ENCODE measurements around the gene KCNJ6. TPM values are rescaled to one million over a fixed set of nuclear protein-coding genes. Genes with fewer than 3 reads are reported as not detected.
"Not testable (repeated sequence)": the region's sequence is repeated elsewhere in the genome, so short reads cannot be mapped to it uniquely, and the experiment has no call there.

KCNJ6 gene
- total RNA-seq, 4 donors from 2014 or later = 0.08 to 0.40 TPM; not detected in 2

GRCh38 chr21:37766129-37766528 is 150.1 kb downstream of the KCNJ6 start:
- WGBS, 2 donors (ENCODE audit: low coverage in 1 of 2) = 61 to 73% methylated on average over 3 to 5 of the region's 5 CpGs
- Histone ChIP-seq H3K4me1 (no peaks in the 10 kb centered on the region), H3K4me3 (no peak overlapping the region), H3K36me3 (no peaks in the 10 kb centered on the region), H3K27ac (no peak overlapping the region), H3K27me3 (peaks cover 22% of the 10 kb centered on the region), H3K9me3 (no peaks in the 10 kb centered on the region)
- ATAC-seq = no peak
- no peak for TF ChIP-seq POLR2A (IDR thresholded peaks at IDR 0.05)
- TF ChIP-seq POLR2AphosphoS5 (IDR thresholded peaks at IDR 0.05) = no peak
- no peak for TF ChIP-seq EP300 (IDR thresholded peaks at IDR 0.05)
- no peak for TF ChIP-seq CTCF (IDR thresholded peaks at IDR 0.05)

GRCh38 chr21:37765221-37765900 is 150.9 kb downstream of the KCNJ6 start:
- Histone ChIP-seq H3K36me3 (no peaks in the 10 kb centered on the region), H3K4me3 (no peak overlapping the region), H3K27ac (no peak overlapping the region), H3K9me3 (no peaks in the 10 kb centered on the region), H3K4me1 (no peaks in the 10 kb centered on the region), H3K27me3 (peaks cover 30% of the 10 kb centered on the region)
- 74 to 88% methylated on average over 4 to 5 of the region's 5 CpGs for WGBS, 2 donors (ENCODE audit: low coverage in 1 of 2)
- no peak for TF ChIP-seq EP300 (IDR thresholded peaks at IDR 0.05)
- TF ChIP-seq POLR2AphosphoS5 (IDR thresholded peaks at IDR 0.05) = no peak
- TF ChIP-seq POLR2A (IDR thresholded peaks at IDR 0.05) = no peak
- no peak for TF ChIP-seq CTCF (IDR thresholded peaks at IDR 0.05)
- no peak for ATAC-seq

GRCh38 chr21:37764691-37765090 is 151.6 kb downstream of the KCNJ6 start:
- TF ChIP-seq POLR2A (IDR thresholded peaks at IDR 0.05) (no peak), POLR2AphosphoS5 (IDR thresholded peaks at IDR 0.05) (no peak), CTCF (IDR thresholded peaks at IDR 0.05) (no peak), EP300 (IDR thresholded peaks at IDR 0.05) (no peak)
- no peak overlapping the region for H3K4me3 ChIP-seq
- H3K27ac ChIP-seq = no peak overlapping the region
- H3K4me1 ChIP-seq = no peaks in the 10 kb centered on the region
- peaks cover 36% of the 10 kb centered on the region for H3K27me3 ChIP-seq
- ATAC-seq = no peak
- WGBS, 2 donors (ENCODE audit: low coverage in 1 of 2) = 0 to 13% methylated on average over 1 of the region's 2 CpGs
- H3K9me3 ChIP-seq = no peaks in the 10 kb centered on the region
- no peaks in the 10 kb centered on the region for H3K36me3 ChIP-seq

- Histone ChIP-seq H3K27me3 (peaks cover 50% of the 10 kb centered on the region), H3K9me3 (no peaks in the 10 kb centered on the region), H3K4me1 (no peaks in the 10 kb centered on the region), H3K36me3 (no peaks in the 10 kb centered on the region), H3K4me3 (no peak overlapping the region), H3K27ac (no peak overlapping the region)
- ATAC-seq = no peak
- WGBS, 2 donors (ENCODE audit: low coverage in 1 of 2) = 50 to 80% methylated on average over 1 to 4 of the region's 5 CpGs
- TF ChIP-seq POLR2A (IDR thresholded peaks at IDR 0.05) (no peak), CTCF (IDR thresholded peaks at IDR 0.05) (no peak), POLR2AphosphoS5 (IDR thresholded peaks at IDR 0.05) (no peak)
These were observed 153.0 kb downstream of the KCNJ6 start for GRCh38 chr21:37763298-37763697.

GRCh38 chr21:37762606-37763005 is 153.7 kb downstream of the KCNJ6 start:
- H3K4me3 ChIP-seq = no peak overlapping the region
- TF ChIP-seq POLR2A (IDR thresholded peaks at IDR 0.05) (no peak), CTCF (IDR thresholded peaks at IDR 0.05) (no peak), EP300 (IDR thresholded peaks at IDR 0.05) (no peak), POLR2AphosphoS5 (IDR thresholded peaks at IDR 0.05) (no peak)
- no peaks in the 10 kb centered on the region for H3K4me1 ChIP-seq
- no peaks in the 10 kb centered on the region for H3K9me3 ChIP-seq
- H3K27me3 ChIP-seq = peaks cover 54% of the 10 kb centered on the region
- whole genome bisulfite sequencing, 2 donors (ENCODE audit: low coverage in 1 of 2) = 91% methylated on average over 4 of the region's 12 CpGs; no CpG with 5 or more reads in 1 of the 2 donors
- no peaks in the 10 kb centered on the region for H3K36me3 ChIP-seq
- no peak overlapping the region for H3K27ac ChIP-seq
- no peak for ATAC-seq

- not testable (repeated sequence) for ATAC-seq
- WGBS, 2 donors (ENCODE audit: low coverage in 1 of 2) = 89 to 93% methylated on average over 3 to 4 of the region's 4 CpGs
These were observed 154.9 kb downstream of the KCNJ6 start for GRCh38 chr21:37761406-37761805.

More at GRCh38 chr21:37761406-37761805, 154.9 kb downstream of the KCNJ6 start:
- H3K27ac ChIP-seq, H3K4me1 ChIP-seq, H3K4me3 ChIP-seq, H3K9me3 ChIP-seq, H3K36me3 ChIP-seq: not testable (repeated sequence)
- H3K27me3 ChIP-seq = peaks cover 48% of the 10 kb centered on the region
